Endodermal cell (in vitro differentiated cells): ENCODE measurements around the gene RSBN1. TPM values are rescaled to one million over a fixed set of nuclear protein-coding genes. Genes with fewer than 3 reads are reported as not detected.
"Not testable (repeated sequence)": the region's sequence is repeated elsewhere in the genome, so short reads cannot be mapped to it uniquely, and the experiment has no call there.

Experiments used
- DNase-seq: peaks from one replicate; pipeline ENCODE4 v3.0.0-alpha.2; 2017
- H3K27ac ChIP-seq: 2 replicates; pipeline ENCODE4 v1.5.1; 2013; ENCODE audit warnings: mild to moderate bottlenecking, low read depth, low read length, moderate library complexity
- H3K27me3 ChIP-seq: 2 replicates; pipeline ENCODE4 v1.6.1; 2013; ENCODE audit warnings: mild to moderate bottlenecking, low read length, moderate library complexity; ENCODE audit not compliant: insufficient read depth, control insufficient read depth, poor library complexity, severe bottlenecking
- H3K36me3 ChIP-seq: 2 replicates; pipeline ENCODE4 v1.7.0; 2013; ENCODE audit warnings: mild to moderate bottlenecking, low read length, moderate library complexity; ENCODE audit not compliant: control insufficient read depth, insufficient read depth
- H3K4me1 ChIP-seq: one replicate; pipeline ENCODE4 v1.7.0; 2013; ENCODE audit warnings: low read length; ENCODE audit not compliant: control insufficient read depth, insufficient read depth
- H3K4me3 ChIP-seq: 2 replicates; pipeline ENCODE4 v1.5.1; 2013; ENCODE audit warnings: mild to moderate bottlenecking, low read length, moderate library complexity
- H3K9ac ChIP-seq: 2 replicates; pipeline ENCODE4 v1.6.1; 2013; ENCODE audit warnings: mild to moderate bottlenecking, low read length, moderate library complexity; ENCODE audit not compliant: poor library complexity, severe bottlenecking; ENCODE audit errors: extremely low read depth
- H3K9me3 ChIP-seq: 2 replicates; pipeline ENCODE4 v1.6.1; 2013; ENCODE audit warnings: mild to moderate bottlenecking, low read length, moderate library complexity; ENCODE audit not compliant: control insufficient read depth
- H3K27ac Mint-ChIP-seq: 2 replicates; pipeline ENCODE4 v1.8.0; 2020; ENCODE audit warnings: mixed read lengths
- H3K27me3 Mint-ChIP-seq: 2 replicates; pipeline ENCODE4 v1.8.0; 2021; ENCODE audit warnings: mild to moderate bottlenecking, mixed read lengths; ENCODE audit not compliant: insufficient read depth
- H3K36me3 Mint-ChIP-seq: 2 replicates; pipeline ENCODE4 v1.8.0; 2020; ENCODE audit warnings: low read depth, mixed read lengths
- H3K4me1 Mint-ChIP-seq: 2 replicates; pipeline ENCODE4 v1.8.0; 2020; ENCODE audit warnings: mixed read lengths
- H3K4me3 Mint-ChIP-seq: 2 replicates; pipeline ENCODE4 v1.8.0; 2020; ENCODE audit warnings: mild to moderate bottlenecking, moderate library complexity, mixed read lengths
- H3K9me3 Mint-ChIP-seq: 2 replicates; pipeline ENCODE4 v1.8.0; 2020; ENCODE audit warnings: mild to moderate bottlenecking, mixed read lengths
- CTCF ChIP-seq: fragments of 200-600 bp; sonication (generic); conservative IDR thresholded peaks from 2 replicates; pipeline ENCODE4 v1.5.0; 2021; ENCODE audit warnings: antibody characterized with exemption, mild to moderate bottlenecking
- WGBS, 2 experiments: methylation state at CpG; one replicate each; pipeline versions ENCODE4 v1.1.5 to v1.1.7; 2013; ENCODE audit warnings: missing lambda C conversion rate in 2 of 2, mixed read lengths in 1 of 2; ENCODE audit not compliant: insufficient coverage in 1 of 2, insufficient read length in 1 of 2; 5-methylcytosine and 5-hydroxymethylcytosine counted together
- total RNA-seq, 2 donors: library from RNA; stranded (reverse); fragmentation: NEBNext Ultra II Directional in 1 of 2; extraction: Animal tissue kit (Norgen Biotek cat#: 25700) in 1 of 2; gene quantifications; 2 replicates in 1 of 2; 3 replicates in 1 of 2; pipeline ENCODE4 v1.2.1, GENCODE V29; 2021

RSBN1 gene
- total RNA-seq, 2 donors from 2014 or later: 13.7 to 17.5 TPM

GRCh38 chr1:113756461-113756860, 55.8 kb downstream of the RSBN1 start:
- Histone ChIP-seq H3K9ac (no peak overlapping the region), H3K27ac (no peak overlapping the region), H3K27me3 (no peaks in the 10 kb centered on the region), H3K9me3 (peaks cover 1% of the 10 kb centered on the region), H3K36me3 (peaks cover 44% of the 10 kb centered on the region), H3K4me3 (no peak overlapping the region), H3K4me1 (peaks cover 4% of the 10 kb centered on the region)
- no peak for TF ChIP-seq CTCF
- Mint-ChIP-seq H3K27me3 (no peaks in the 10 kb centered on the region), H3K36me3 (peaks cover 48% of the 10 kb centered on the region), H3K27ac (no peak overlapping the region), H3K9me3 (no peaks in the 10 kb centered on the region), H3K4me1 (peaks cover 14% of the 10 kb centered on the region), H3K4me3 (no peak overlapping the region)
- no peak for DNase-seq
- 86% methylated on average over 1 of the region's 1 CpG; no CpG with 5 or more reads in 1 of the 2 experiments for WGBS, 2 experiments

GRCh38 chr1:113753333-113753732, 58.9 kb downstream of the RSBN1 start:
- not testable (repeated sequence) for H3K4me1 Mint-ChIP-seq, H3K9me3 ChIP-seq, H3K27me3 Mint-ChIP-seq, H3K4me3 ChIP-seq, H3K27ac ChIP-seq, H3K4me3 Mint-ChIP-seq, H3K9me3 Mint-ChIP-seq, H3K9ac ChIP-seq, H3K27ac Mint-ChIP-seq, H3K27me3 ChIP-seq, H3K4me1 ChIP-seq, DNase-seq
- H3K36me3 Mint-ChIP-seq: peaks cover 65% of the 10 kb centered on the region
- peaks cover 70% of the 10 kb centered on the region for H3K36me3 ChIP-seq
- WGBS, 2 experiments: 93 to 96% methylated on average over 4 to 6 of the region's 6 CpGs

GRCh38 chr1:113751516-113751915, 60.8 kb downstream of the RSBN1 start:
- no peak for DNase-seq
- no peak overlapping the region for H3K4me3 Mint-ChIP-seq
- TF ChIP-seq CTCF: no peak
- Histone ChIP-seq H3K4me1 (no peaks in the 10 kb centered on the region), H3K9me3 (peaks cover 22% of the 10 kb centered on the region), H3K36me3 (peaks cover 80% of the 10 kb centered on the region), H3K9ac (no peak overlapping the region), H3K27me3 (no peaks in the 10 kb centered on the region), H3K27ac (no peak overlapping the region), H3K4me3 (no peak overlapping the region)
- WGBS, 2 experiments: 100% methylated on average over 1 of the region's 1 CpG; no CpG with 5 or more reads in 1 of the 2 experiments
- H3K4me1 Mint-ChIP-seq: no peaks in the 10 kb centered on the region
- no peaks in the 10 kb centered on the region for H3K27me3 Mint-ChIP-seq
- peaks cover 73% of the 10 kb centered on the region for H3K36me3 Mint-ChIP-seq
- peaks cover 13% of the 10 kb centered on the region for H3K9me3 Mint-ChIP-seq
- H3K27ac Mint-ChIP-seq: no peak overlapping the region

- H3K9me3 ChIP-seq: peaks cover 26% of the 10 kb centered on the region
- no peaks in the 10 kb centered on the region for H3K27me3 Mint-ChIP-seq
Measured at GRCh38 chr1:113751114-113751513, 61.2 kb downstream of the RSBN1 start.

More at GRCh38 chr1:113751114-113751513, 61.2 kb downstream of the RSBN1 start:
- H3K36me3 ChIP-seq: peaks cover 80% of the 10 kb centered on the region
- H3K9ac ChIP-seq: no peak overlapping the region
- H3K27ac ChIP-seq: no peak overlapping the region
- H3K4me3 ChIP-seq: no peak overlapping the region
- H3K4me1 ChIP-seq: no peaks in the 10 kb centered on the region
- Mint-ChIP-seq H3K4me1 (no peaks in the 10 kb centered on the region), H3K36me3 (peaks cover 73% of the 10 kb centered on the region), H3K9me3 (peaks cover 17% of the 10 kb centered on the region), H3K4me3 (no peak overlapping the region), H3K27ac (no peak overlapping the region)
- no peak for TF ChIP-seq CTCF
- no peak for DNase-seq
- no peaks in the 10 kb centered on the region for H3K27me3 ChIP-seq
